Measurements from ENCODE around the gene MCCD1. TPM values are rescaled to one million over a fixed set of nuclear protein-coding genes. Genes with fewer than 3 reads are reported as not detected.
A peak's percentile ranks its signal among the peaks of the same experiment; 100 is the strongest.

The MCCD1 gene
- total RNA-seq, 1 experiment from 2014 or later, result not detected

DNA sequence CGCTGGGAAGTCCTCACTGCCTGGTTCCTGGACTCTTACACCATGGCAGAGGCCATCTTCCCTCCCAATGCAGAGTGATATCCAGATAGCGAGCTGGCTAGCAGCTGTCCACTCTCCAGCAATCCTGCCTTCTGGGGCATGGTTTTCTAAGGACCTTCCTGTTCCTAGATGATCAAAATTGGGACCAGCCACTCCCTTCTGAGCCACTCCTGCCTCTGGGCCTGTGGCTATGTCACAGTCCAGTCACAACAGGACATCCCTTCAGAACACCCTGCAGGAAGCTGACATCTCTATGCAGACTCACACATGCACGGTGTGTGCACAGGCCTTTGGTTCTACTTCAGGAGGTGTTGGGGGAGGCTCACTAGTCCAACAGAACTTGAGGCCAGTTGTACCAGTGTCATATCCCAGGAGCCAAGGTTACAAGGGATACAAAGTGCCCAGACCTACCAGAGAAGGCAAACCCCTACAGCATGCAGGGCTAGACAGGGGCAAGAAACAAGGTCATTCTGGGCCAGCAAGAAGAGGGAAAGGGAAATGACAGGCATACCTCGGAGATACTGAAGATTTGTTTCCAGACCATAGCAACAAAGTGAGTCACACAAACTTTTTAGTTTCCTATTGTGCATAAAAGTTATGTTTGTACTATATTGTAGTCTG lies 2.7 kb upstream of the MCCD1 start:
- no peak overlapping the region for H3K27ac ChIP-seq (ENCODE audit: low read length)
- ChIA-PET POLR2A (no interaction called here), CTCF (interaction anchor here (0.6 kb wide), 1 partner anchor 76 kb away, joined by 8 read pairs; no protein-coding TSS in a partner anchor)
- no peak for TF ChIP-seq POLR2AphosphoS5 (IDR thresholded peaks at IDR 0.05; ENCODE audit: low read depth, low read length)
- TF ChIP-seq REST (IDR thresholded peaks at IDR 0.05; ENCODE audit: insufficient read depth in 1 of 2, low read depth in 2 of 2, low read length in 1 of 2), result no peak
- TF ChIP-seq SIN3A (IDR thresholded peaks at IDR 0.05; ENCODE audit: borderline replicate concordance, insufficient read depth, low read depth, low read length), result no peak
- TF ChIP-seq TCF7L2 (IDR thresholded peaks at IDR 0.05; ENCODE audit: low read depth, low read length), result no peak
- TF ChIP-seq, protein P1, sequence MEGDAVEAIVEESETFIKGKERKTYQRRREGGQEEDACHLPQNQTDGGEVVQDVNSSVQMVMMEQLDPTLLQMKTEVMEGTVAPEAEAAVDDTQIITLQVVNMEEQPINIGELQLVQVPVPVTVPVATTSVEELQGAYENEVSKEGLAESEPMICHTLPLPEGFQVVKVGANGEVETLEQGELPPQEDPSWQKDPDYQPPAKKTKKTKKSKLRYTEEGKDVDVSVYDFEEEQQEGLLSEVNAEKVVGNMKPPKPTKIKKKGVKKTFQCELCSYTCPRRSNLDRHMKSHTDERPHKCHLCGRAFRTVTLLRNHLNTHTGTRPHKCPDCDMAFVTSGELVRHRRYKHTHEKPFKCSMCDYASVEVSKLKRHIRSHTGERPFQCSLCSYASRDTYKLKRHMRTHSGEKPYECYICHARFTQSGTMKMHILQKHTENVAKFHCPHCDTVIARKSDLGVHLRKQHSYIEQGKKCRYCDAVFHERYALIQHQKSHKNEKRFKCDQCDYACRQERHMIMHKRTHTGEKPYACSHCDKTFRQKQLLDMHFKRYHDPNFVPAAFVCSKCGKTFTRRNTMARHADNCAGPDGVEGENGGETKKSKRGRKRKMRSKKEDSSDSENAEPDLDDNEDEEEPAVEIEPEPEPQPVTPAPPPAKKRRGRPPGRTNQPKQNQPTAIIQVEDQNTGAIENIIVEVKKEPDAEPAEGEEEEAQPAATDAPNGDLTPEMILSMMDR (IDR thresholded peaks at IDR 0.05), result no peak
- BruUV-seq (replicated peaks), result no TSS peak
- intact Hi-C loops (cut with micrococcal nuclease; ENCODE audit: unreplicated experiment) (no loop called here), in situ Hi-C loops (cut with HindIII; ENCODE audit: low pct_unique_long_range_greater_than_20kb, low sequenced_read_pairs) (no loop called here)
- no peaks in the 10 kb centered on the region for H3K27me3 ChIP-seq (ENCODE audit: control insufficient read depth, insufficient read depth, low read length)
- DNase-seq (ENCODE audit: low read depth, low spot score) (no peak), ATAC-seq (no peak)
- H3K36me3 ChIP-seq (ENCODE audit: control insufficient read depth, insufficient read depth, low read length), result peaks cover 5% of the 10 kb centered on the region; the same call in 1 of the 2 replicates
- H3K4me1 ChIP-seq (ENCODE audit: control insufficient read depth, insufficient read depth, low read length), result peaks cover 4% of the 10 kb centered on the region; the same call in 1 of the 2 replicates
- no peak overlapping the region for H3K4me3 ChIP-seq (ENCODE audit: low read depth in 2 of 2, low read length in 2 of 2)
- no peaks in the 10 kb centered on the region for H3K9me3 ChIP-seq (ENCODE audit: control insufficient read depth, insufficient read depth, low read depth, low read length)

- no peaks in the 10 kb centered on the region for H3K27me3 ChIP-seq (ENCODE audit: control insufficient read depth, insufficient read depth, low read length)
- no peaks in the 10 kb centered on the region for H3K9me3 ChIP-seq (ENCODE audit: control insufficient read depth, insufficient read depth, low read depth, low read length)
- intact Hi-C loops (cut with micrococcal nuclease; ENCODE audit: unreplicated experiment) (no loop called here), in situ Hi-C loops (cut with HindIII; ENCODE audit: low pct_unique_long_range_greater_than_20kb, low sequenced_read_pairs) (no loop called here)
- no TSS peak for BruUV-seq (replicated peaks)
- H3K4me1 ChIP-seq (ENCODE audit: control insufficient read depth, insufficient read depth, low read length), result peaks cover 4% of the 10 kb centered on the region; the same call in 1 of the 2 replicates
- DNase-seq (ENCODE audit: low read depth, low spot score) (no peak), ATAC-seq (peak; percentile 22)
- ChIA-PET CTCF (no interaction called here), POLR2A (interaction anchor here (0.7 kb wide), 1 partner anchor 1350 kb away, joined by 11 read pairs; no protein-coding TSS in a partner anchor)
- H3K36me3 ChIP-seq (ENCODE audit: control insufficient read depth, insufficient read depth, low read length), result peaks cover 15% of the 10 kb centered on the region; the same call in 1 of the 2 replicates
- H3K4me3 ChIP-seq (ENCODE audit: low read depth in 2 of 2, low read length in 2 of 2), result no peak overlapping the region
- H3K27ac ChIP-seq (ENCODE audit: low read length), result no peak overlapping the region
- TF ChIP-seq, protein P1 (IDR thresholded peaks at IDR 0.05), result no peak
- TF ChIP-seq TCF7L2 (IDR thresholded peaks at IDR 0.05; ENCODE audit: low read depth, low read length), result no peak
- TF ChIP-seq POLR2AphosphoS5 (IDR thresholded peaks at IDR 0.05; ENCODE audit: low read depth, low read length), result no peak
- no peak for TF ChIP-seq REST (IDR thresholded peaks at IDR 0.05; ENCODE audit: insufficient read depth in 1 of 2, low read depth in 2 of 2, low read length in 1 of 2)
- no peak for TF ChIP-seq SIN3A (IDR thresholded peaks at IDR 0.05; ENCODE audit: borderline replicate concordance, insufficient read depth, low read depth, low read length)
Measured at GRCh38 chr6:31528307-31528777, 420 bp upstream of the MCCD1 start.

Measured in Panc1 (cell line).